ENCODE results near the gene CREB3L2.

CREB3L2 gene

GRCh38 chr7:137862358-137862757 lies 139.5 kb downstream of the CREB3L2 start:
- peaks cover 0 to 4% of the 10 kb centered on the region in 2 donors for H3K9me3 ChIP-seq (ENCODE audit: control insufficient read depth in 1 of 2, low read length in 2 of 2)
- H3K27ac ChIP-seq (ENCODE audit: low read length) = no peak overlapping the region
- H3K36me3 ChIP-seq (ENCODE audit: control insufficient read depth in 1 of 2, insufficient read depth in 2 of 2, low read length in 2 of 2) = peaks cover 15 to 25% of the 10 kb centered on the region in 2 donors
- no peaks in the 10 kb centered on the region for H3K4me1 ChIP-seq (ENCODE audit: control insufficient read depth in 1 of 2, insufficient read depth in 2 of 2, low read length in 2 of 2)
- no peak overlapping the region for H3K4me3 ChIP-seq (ENCODE audit: low read depth in 1 of 2, low read length in 2 of 2)
- H3K27me3 ChIP-seq (ENCODE audit: low read depth, low read length) = no peaks in the 10 kb centered on the region

GRCh38 chr7:137860542-137860941 lies 141.3 kb downstream of the CREB3L2 start:
- peaks cover 10 to 11% of the 10 kb centered on the region in 2 donors for H3K36me3 ChIP-seq (ENCODE audit: control insufficient read depth in 1 of 2, insufficient read depth in 2 of 2, low read length in 2 of 2)
- H3K9me3 ChIP-seq (ENCODE audit: control insufficient read depth in 1 of 2, low read length in 2 of 2) = no peaks in the 10 kb centered on the region
- H3K27me3 ChIP-seq (ENCODE audit: low read depth, low read length) = no peaks in the 10 kb centered on the region
- no peak overlapping the region for H3K27ac ChIP-seq (ENCODE audit: low read length)
- H3K4me3 ChIP-seq (ENCODE audit: low read depth in 1 of 2, low read length in 2 of 2) = no peak overlapping the region
- H3K4me1 ChIP-seq (ENCODE audit: control insufficient read depth in 1 of 2, insufficient read depth in 2 of 2, low read length in 2 of 2) = no peaks in the 10 kb centered on the region

- no peaks in the 10 kb centered on the region for H3K9me3 ChIP-seq (ENCODE audit: control insufficient read depth in 1 of 2, low read length in 2 of 2)
- H3K27me3 ChIP-seq (ENCODE audit: low read depth, low read length) = no peaks in the 10 kb centered on the region
- H3K27ac ChIP-seq (ENCODE audit: low read length) = no peak overlapping the region
- H3K4me3 ChIP-seq (ENCODE audit: low read depth in 1 of 2, low read length in 2 of 2) = no peak overlapping the region
- no peaks in the 10 kb centered on the region for H3K4me1 ChIP-seq (ENCODE audit: control insufficient read depth in 1 of 2, insufficient read depth in 2 of 2, low read length in 2 of 2)
- H3K36me3 ChIP-seq (ENCODE audit: control insufficient read depth in 1 of 2, insufficient read depth in 2 of 2, low read length in 2 of 2) = peaks cover 0 to 18% of the 10 kb centered on the region in 2 donors
Measured at GRCh38 chr7:137853053-137853452, 148.8 kb downstream of the CREB3L2 start.

GRCh38 chr7:137852108-137852507 lies 149.8 kb downstream of the CREB3L2 start:
- Histone ChIP-seq H3K4me1 (ENCODE audit: control insufficient read depth in 1 of 2, insufficient read depth in 2 of 2, low read length in 2 of 2) (peaks cover 0 to 4% of the 10 kb centered on the region in 2 donors), H3K36me3 (ENCODE audit: control insufficient read depth in 1 of 2, insufficient read depth in 2 of 2, low read length in 2 of 2) (peaks cover 0 to 18% of the 10 kb centered on the region in 2 donors), H3K27me3 (ENCODE audit: low read depth, low read length) (no peaks in the 10 kb centered on the region), H3K27ac (ENCODE audit: low read length) (no peak overlapping the region), H3K9me3 (ENCODE audit: control insufficient read depth in 1 of 2, low read length in 2 of 2) (no peaks in the 10 kb centered on the region), H3K4me3 (ENCODE audit: low read depth in 1 of 2, low read length in 2 of 2) (no peak overlapping the region)

- Histone ChIP-seq H3K27me3 (ENCODE audit: low read depth, low read length) (peaks cover under 1% of the 10 kb centered on the region), H3K9me3 (ENCODE audit: control insufficient read depth in 1 of 2, low read length in 2 of 2) (no peaks in the 10 kb centered on the region), H3K27ac (ENCODE audit: low read length) (no peak overlapping the region), H3K36me3 (ENCODE audit: control insufficient read depth in 1 of 2, insufficient read depth in 2 of 2, low read length in 2 of 2) (peaks cover 0 to 18% of the 10 kb centered on the region in 2 donors), H3K4me1 (ENCODE audit: control insufficient read depth in 1 of 2, insufficient read depth in 2 of 2, low read length in 2 of 2) (peaks cover 0 to 6% of the 10 kb centered on the region in 2 donors), H3K4me3 (ENCODE audit: low read depth in 1 of 2, low read length in 2 of 2) (no peak overlapping the region)
Measured at GRCh38 chr7:137850972-137851945, 150.6 kb downstream of the CREB3L2 start.

- Histone ChIP-seq H3K36me3 (ENCODE audit: control insufficient read depth in 1 of 2, insufficient read depth in 2 of 2, low read length in 2 of 2) (peaks cover 0 to 16% of the 10 kb centered on the region in 2 donors), H3K4me3 (ENCODE audit: low read depth in 1 of 2, low read length in 2 of 2) (no peak overlapping the region), H3K9me3 (ENCODE audit: control insufficient read depth in 1 of 2, low read length in 2 of 2) (no peaks in the 10 kb centered on the region), H3K4me1 (ENCODE audit: control insufficient read depth in 1 of 2, insufficient read depth in 2 of 2, low read length in 2 of 2) (peaks cover 0 to 6% of the 10 kb centered on the region in 2 donors), H3K27ac (ENCODE audit: low read length) (no peak overlapping the region), H3K27me3 (ENCODE audit: low read depth, low read length) (peaks cover 7% of the 10 kb centered on the region)
Measured at GRCh38 chr7:137850571-137850970, 151.3 kb downstream of the CREB3L2 start.

GRCh38 chr7:137848095-137848494 lies 153.8 kb downstream of the CREB3L2 start:
- H3K4me1 ChIP-seq (ENCODE audit: control insufficient read depth in 1 of 2, insufficient read depth in 2 of 2, low read length in 2 of 2) = peaks cover 0 to 6% of the 10 kb centered on the region in 2 donors
- H3K9me3 ChIP-seq (ENCODE audit: control insufficient read depth in 1 of 2, low read length in 2 of 2) = no peaks in the 10 kb centered on the region
- H3K36me3 ChIP-seq (ENCODE audit: control insufficient read depth in 1 of 2, insufficient read depth in 2 of 2, low read length in 2 of 2) = peaks cover 0 to 12% of the 10 kb centered on the region in 2 donors
- peaks cover 16% of the 10 kb centered on the region for H3K27me3 ChIP-seq (ENCODE audit: low read depth, low read length)
- H3K27ac ChIP-seq (ENCODE audit: low read length) = no peak overlapping the region
- no peak overlapping the region for H3K4me3 ChIP-seq (ENCODE audit: low read depth in 1 of 2, low read length in 2 of 2)

- no peaks in the 10 kb centered on the region for H3K9me3 ChIP-seq (ENCODE audit: control insufficient read depth in 1 of 2, low read length in 2 of 2)
- H3K27me3 ChIP-seq (ENCODE audit: low read depth, low read length) = peaks cover 16% of the 10 kb centered on the region
- peaks cover 0 to 6% of the 10 kb centered on the region in 2 donors for H3K4me1 ChIP-seq (ENCODE audit: control insufficient read depth in 1 of 2, insufficient read depth in 2 of 2, low read length in 2 of 2)
- H3K27ac ChIP-seq (ENCODE audit: low read length) = no peak overlapping the region
- peaks cover 0 to 12% of the 10 kb centered on the region in 2 donors for H3K36me3 ChIP-seq (ENCODE audit: control insufficient read depth in 1 of 2, insufficient read depth in 2 of 2, low read length in 2 of 2)
- H3K4me3 ChIP-seq (ENCODE audit: low read depth in 1 of 2, low read length in 2 of 2) = peak overlapping the region in 1 of 2 donors; percentile 62
Measured at GRCh38 chr7:137847568-137848050, 154.3 kb downstream of the CREB3L2 start.

GRCh38 chr7:137846827-137847567 lies 154.9 kb downstream of the CREB3L2 start, which contains the start of gene DGKI:
TSS of gene DGKI (minus strand) at chr7:137846974.
- Histone ChIP-seq H3K27me3 (ENCODE audit: low read depth, low read length) (peaks cover 16% of the 10 kb centered on the region), H3K36me3 (ENCODE audit: control insufficient read depth in 1 of 2, insufficient read depth in 2 of 2, low read length in 2 of 2) (peaks cover 0 to 8% of the 10 kb centered on the region in 2 donors), H3K27ac (ENCODE audit: low read length) (no peak within 1 kb of the TSS), H3K4me3 (ENCODE audit: low read depth in 1 of 2, low read length in 2 of 2) (peak within 1 kb of the TSS in 1 of 2 donors; percentile 62), H3K4me1 (ENCODE audit: control insufficient read depth in 1 of 2, insufficient read depth in 2 of 2, low read length in 2 of 2) (peaks cover 0 to 6% of the 10 kb centered on the region in 2 donors), H3K9me3 (ENCODE audit: control insufficient read depth in 1 of 2, low read length in 2 of 2) (no peaks in the 10 kb centered on the region)

- Histone ChIP-seq H3K4me1 (ENCODE audit: control insufficient read depth in 1 of 2, insufficient read depth in 2 of 2, low read length in 2 of 2) (peaks cover 0 to 6% of the 10 kb centered on the region in 2 donors), H3K4me3 (ENCODE audit: low read depth in 1 of 2, low read length in 2 of 2) (peak overlapping the region in 1 of 2 donors; percentile 17), H3K27ac (ENCODE audit: low read length) (no peak overlapping the region), H3K9me3 (ENCODE audit: control insufficient read depth in 1 of 2, low read length in 2 of 2) (no peaks in the 10 kb centered on the region), H3K27me3 (ENCODE audit: low read depth, low read length) (peaks cover 16% of the 10 kb centered on the region), H3K36me3 (ENCODE audit: control insufficient read depth in 1 of 2, insufficient read depth in 2 of 2, low read length in 2 of 2) (peaks cover 0 to 3% of the 10 kb centered on the region in 2 donors)
Measured at GRCh38 chr7:137846549-137846826, 155.4 kb downstream of the CREB3L2 start.
